Stimulated activated naive CD8-positive, alpha-beta T cell treated with anti-CD3 and anti-CD28 coated beads, Interleukin-15, amount 100 ng/mL, for 72 hours (primary cell): ENCODE results near the gene NKD1.

ENCODE experiments used
- ATAC-seq: fragments of 150-1000 bp; cut with Tn5 transposase; 2 replicates; pipeline ENCODE4 v1.10.0; 2021; ENCODE audit warnings: mild to moderate bottlenecking, moderate library complexity
- DNase-seq, 2 donors: peaks; one replicate each; pipeline ENCODE4 v3.0.0; 2021 to 2022
- H3K27ac Mint-ChIP-seq, 2 donors: one replicate each; pipeline ENCODE4 v1.8.0; 2022; ENCODE audit warnings: mild to moderate bottlenecking in 2 of 2, mixed read lengths in 2 of 2, moderate library complexity in 2 of 2
- H3K27me3 Mint-ChIP-seq: one replicate; pipeline ENCODE4 v1.8.0; 2022; ENCODE audit warnings: mixed read lengths
- H3K4me1 Mint-ChIP-seq: one replicate; pipeline ENCODE4 v1.8.0; 2022; ENCODE audit warnings: mild to moderate bottlenecking, mixed read lengths
- H3K4me3 Mint-ChIP-seq, 2 donors: one replicate each; pipeline ENCODE4 v1.8.0; 2022; ENCODE audit warnings: mild to moderate bottlenecking in 2 of 2, mixed read lengths in 2 of 2, moderate library complexity in 1 of 2
- H3K9me3 Mint-ChIP-seq, 2 donors: one replicate each; pipeline ENCODE4 v1.8.0; 2022; ENCODE audit warnings: mixed read lengths in 2 of 2

NKD1 gene

GRCh38 chr16:50635505-50636392, 87.6 kb downstream of the NKD1 start:
- ATAC-seq, result peak; percentile 62

GRCh38 chr16:50636753-50637374, 88.7 kb downstream of the NKD1 start:
- H3K4me3 Mint-ChIP-seq, result no peak overlapping the region
- H3K9me3 Mint-ChIP-seq, result no peaks in the 10 kb centered on the region
- peaks cover 4% of the 10 kb centered on the region for H3K4me1 Mint-ChIP-seq
- DNase-seq (no peak), ATAC-seq (no peak)
- H3K27ac Mint-ChIP-seq, result no peak overlapping the region
- no peaks in the 10 kb centered on the region for H3K27me3 Mint-ChIP-seq

More at GRCh38 chr16:50635505-50636392, 87.6 kb downstream of the NKD1 start:
- DNase-seq, result peak; percentile 15 to 26
- Mint-ChIP-seq H3K4me1 (peaks cover 4% of the 10 kb centered on the region), H3K27me3 (no peaks in the 10 kb centered on the region), H3K9me3 (no peaks in the 10 kb centered on the region), H3K27ac (peak overlapping the region in 1 of 2 donors; percentile 53), H3K4me3 (no peak overlapping the region)

DNA sequence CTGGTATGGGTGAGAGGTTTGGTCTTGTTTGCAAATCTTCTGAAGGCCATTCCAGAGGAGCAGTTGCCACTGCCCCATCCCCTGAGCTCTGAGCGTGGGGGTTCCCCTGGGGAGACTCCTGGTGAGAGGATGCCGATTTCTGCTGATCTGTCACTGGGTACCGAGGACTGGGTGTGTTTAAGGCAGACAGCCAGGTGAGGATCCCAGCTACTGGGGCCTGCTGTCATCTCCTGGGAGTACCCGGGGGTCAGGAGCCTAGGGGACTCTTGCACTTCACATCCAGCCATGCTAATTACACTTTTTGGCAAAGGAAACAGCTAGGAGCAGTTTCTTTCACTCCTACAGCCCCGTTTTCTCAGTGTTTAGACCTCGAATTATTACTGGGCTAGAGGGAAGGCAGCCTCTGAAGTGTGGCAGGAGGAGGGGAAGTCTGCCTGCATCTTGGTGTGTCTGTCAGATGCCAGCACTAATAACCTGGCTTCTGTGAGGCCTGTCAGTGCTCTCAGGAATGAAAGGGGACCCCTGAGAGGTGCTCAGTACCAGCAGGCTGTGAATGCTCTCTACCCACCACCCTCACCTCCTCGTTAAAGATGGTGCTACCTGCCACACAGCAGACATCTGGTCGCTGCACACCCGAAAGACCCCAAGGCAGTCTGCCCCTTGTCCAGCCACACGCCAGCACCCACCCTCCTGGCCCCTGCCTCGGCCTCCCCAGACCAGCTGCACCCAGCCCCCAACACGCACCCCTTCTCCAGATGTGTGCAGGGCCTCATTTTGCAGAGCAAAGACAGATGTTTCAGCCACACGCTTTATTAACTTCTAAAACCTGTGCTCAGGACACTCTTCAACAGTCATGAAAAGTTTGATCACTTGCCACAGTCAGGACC, 89.8 kb downstream of the NKD1 start:
- Mint-ChIP-seq H3K27me3 (no peaks in the 10 kb centered on the region), H3K4me1 (peaks cover 4% of the 10 kb centered on the region), H3K4me3 (no peak overlapping the region), H3K27ac (peak overlapping the region in 1 of 2 donors; percentile 69), H3K9me3 (no peaks in the 10 kb centered on the region)
- ATAC-seq (no peak), DNase-seq (no peak)

- peak overlapping the region; percentile 80 to 90 for H3K27ac Mint-ChIP-seq
Observed at GRCh38 chr16:50638816-50639670, 90.8 kb downstream of the NKD1 start.

GRCh38 chr16:50640391-50640790, 92.2 kb downstream of the NKD1 start:
- H3K4me1 Mint-ChIP-seq, result peaks cover 10% of the 10 kb centered on the region
- H3K27ac Mint-ChIP-seq, result no peak overlapping the region

More at GRCh38 chr16:50638816-50639670, 90.8 kb downstream of the NKD1 start:
- Mint-ChIP-seq H3K9me3 (no peaks in the 10 kb centered on the region), H3K4me1 (peaks cover 4% of the 10 kb centered on the region), H3K4me3 (no peak overlapping the region), H3K27me3 (no peaks in the 10 kb centered on the region)
- ATAC-seq (no peak), DNase-seq (no peak)

DNA sequence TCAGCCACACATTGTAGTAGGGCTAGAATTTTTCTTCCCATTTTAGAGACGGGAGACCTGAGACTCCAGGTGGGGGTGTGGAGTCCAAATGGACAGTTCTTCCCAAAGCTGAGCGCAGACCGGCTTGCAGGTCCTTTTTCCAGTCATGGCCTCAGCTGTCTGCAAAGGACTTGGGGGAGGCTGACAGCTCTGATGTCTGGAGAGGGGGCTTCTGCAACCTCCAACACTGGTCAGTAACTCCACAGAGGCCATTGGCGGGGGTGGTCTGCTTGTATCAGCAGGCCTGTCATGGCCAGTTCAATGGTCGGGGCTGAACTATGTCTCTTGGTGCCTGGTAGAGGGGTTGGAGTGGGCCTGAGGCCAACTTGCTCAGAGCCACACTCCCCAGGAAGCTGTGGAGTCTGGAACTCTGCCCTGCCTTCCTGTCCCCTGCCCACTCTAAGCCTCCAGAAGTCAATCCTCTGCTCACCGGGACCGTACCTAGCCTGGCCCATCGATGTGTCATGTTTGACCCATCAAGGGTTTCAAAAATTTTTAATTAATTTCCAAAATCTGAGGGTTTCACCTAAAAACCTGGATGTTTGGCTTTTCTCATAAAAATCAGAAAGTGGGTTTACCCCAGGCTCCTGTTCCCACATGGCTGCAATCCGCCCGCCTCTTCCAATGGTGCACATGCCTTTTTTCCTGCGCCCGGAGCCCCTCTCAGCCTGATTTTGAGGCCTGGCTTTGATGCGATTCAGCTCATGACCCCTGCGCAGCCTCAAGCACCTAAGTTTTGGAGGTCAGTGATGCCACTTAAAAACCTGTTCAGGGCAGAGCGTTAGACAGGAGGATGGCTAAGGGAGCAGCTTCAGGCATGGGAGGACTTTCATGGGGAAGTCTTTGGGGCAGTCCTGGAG, 93.0 kb downstream of the NKD1 start:
- Mint-ChIP-seq H3K4me3 (no peak overlapping the region), H3K27ac (no peak overlapping the region), H3K9me3 (no peaks in the 10 kb centered on the region), H3K27me3 (no peaks in the 10 kb centered on the region), H3K4me1 (peaks cover 6% of the 10 kb centered on the region)
- DNase-seq (no peak), ATAC-seq (no peak)

More at GRCh38 chr16:50640391-50640790, 92.2 kb downstream of the NKD1 start:
- H3K27me3 Mint-ChIP-seq, result no peaks in the 10 kb centered on the region
- no peaks in the 10 kb centered on the region for H3K9me3 Mint-ChIP-seq
- ATAC-seq (no peak), DNase-seq (no peak)
- H3K4me3 Mint-ChIP-seq, result no peak overlapping the region

GRCh38 chr16:50641818-50642187, 93.6 kb downstream of the NKD1 start:
- no peaks in the 10 kb centered on the region for H3K27me3 Mint-ChIP-seq
- peaks cover 6% of the 10 kb centered on the region for H3K4me1 Mint-ChIP-seq
- no peak overlapping the region for H3K27ac Mint-ChIP-seq
- H3K4me3 Mint-ChIP-seq, result no peak overlapping the region
- no peak for ATAC-seq
- DNase-seq, result no peak
- H3K9me3 Mint-ChIP-seq, result no peaks in the 10 kb centered on the region

DNA sequence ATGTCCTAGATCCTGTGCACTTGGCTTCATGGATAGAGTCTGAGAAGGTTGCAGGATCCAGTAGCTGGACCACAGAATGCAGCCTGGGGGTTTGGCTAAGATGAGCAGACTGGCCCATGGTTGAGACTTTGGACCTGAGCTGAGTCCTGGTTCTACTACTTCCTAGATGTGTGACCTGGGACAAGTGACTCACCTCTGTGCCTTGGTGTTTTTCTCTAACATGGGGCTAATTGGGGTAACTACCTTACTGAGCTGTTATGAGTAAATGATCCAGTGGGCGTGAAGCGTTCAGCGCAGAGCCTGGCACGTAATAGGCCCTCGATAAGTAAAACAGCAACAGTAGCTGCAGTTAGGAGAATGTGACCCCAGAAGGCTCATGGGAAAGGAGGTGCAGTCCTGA, 94.2 kb downstream of the NKD1 start:
- DNase-seq, result no peak

GRCh38 chr16:50643192-50643591, 95.0 kb downstream of the NKD1 start:
- H3K4me3 Mint-ChIP-seq, result no peak overlapping the region
- DNase-seq (no peak), ATAC-seq (no peak)
- H3K27me3 Mint-ChIP-seq, result no peaks in the 10 kb centered on the region
- peaks cover 6% of the 10 kb centered on the region for H3K4me1 Mint-ChIP-seq
- H3K9me3 Mint-ChIP-seq, result no peaks in the 10 kb centered on the region
- H3K27ac Mint-ChIP-seq, result no peak overlapping the region

More for the DNA sequence above, 94.2 kb downstream of the NKD1 start:
- Mint-ChIP-seq H3K4me1 (peaks cover 6% of the 10 kb centered on the region), H3K27me3 (no peaks in the 10 kb centered on the region), H3K4me3 (no peak overlapping the region), H3K9me3 (no peaks in the 10 kb centered on the region), H3K27ac (peak overlapping the region in 1 of 2 donors; percentile 75)
- no peak for ATAC-seq

DNA sequence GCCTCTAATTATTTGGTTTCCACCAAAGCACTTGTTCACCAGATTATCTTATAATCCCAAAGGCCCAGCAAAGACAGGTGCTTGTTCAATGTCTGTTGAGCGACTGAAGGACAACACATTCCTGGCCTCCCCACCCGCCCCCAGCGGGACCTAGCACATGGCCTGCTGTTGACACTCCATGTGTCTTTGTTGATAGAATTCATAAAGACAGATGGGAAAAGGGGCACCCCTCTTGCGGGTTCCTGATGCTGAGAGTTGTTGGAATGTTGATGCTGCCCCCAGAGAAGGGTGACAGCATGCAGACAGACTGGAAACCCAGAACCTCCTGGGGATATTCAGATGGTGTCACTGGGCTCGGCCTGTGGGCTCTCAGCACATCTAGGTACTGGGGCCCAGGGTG, 96.0 kb downstream of the NKD1 start:
- ATAC-seq (no peak), DNase-seq (no peak)
- Mint-ChIP-seq H3K27me3 (no peaks in the 10 kb centered on the region), H3K9me3 (no peaks in the 10 kb centered on the region), H3K4me3 (no peak overlapping the region), H3K27ac (no peak overlapping the region), H3K4me1 (peaks cover 6% of the 10 kb centered on the region)

DNA sequence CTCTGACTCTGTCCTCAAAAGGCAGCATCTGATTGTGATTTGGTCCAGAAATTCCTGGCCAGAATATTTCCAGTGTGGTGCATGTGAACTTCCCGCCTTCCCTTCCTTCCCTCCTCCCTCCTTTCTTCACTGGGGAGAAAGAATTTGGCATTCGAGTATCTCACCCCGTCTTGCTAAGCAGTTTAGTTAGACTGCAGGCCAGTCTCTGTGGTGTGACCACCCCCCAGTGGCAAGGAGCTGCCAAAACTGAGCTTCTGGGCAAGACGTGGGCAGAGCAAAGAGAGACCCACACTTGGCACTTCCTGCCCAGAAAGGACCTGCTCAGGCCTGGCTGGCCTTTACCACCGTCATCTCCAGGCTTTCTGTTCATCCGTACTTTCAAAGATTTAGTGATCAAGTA, 96.5 kb downstream of the NKD1 start:
- no peak overlapping the region for H3K4me3 Mint-ChIP-seq
- peak; percentile 86 for ATAC-seq
- no peaks in the 10 kb centered on the region for H3K9me3 Mint-ChIP-seq
- H3K27ac Mint-ChIP-seq, result no peak overlapping the region
- H3K4me1 Mint-ChIP-seq, result peaks cover 6% of the 10 kb centered on the region
- no peaks in the 10 kb centered on the region for H3K27me3 Mint-ChIP-seq
- DNase-seq, result peak; percentile 36 to 48

- ATAC-seq (no peak), DNase-seq (no peak)
- Mint-ChIP-seq H3K4me1 (peaks cover 6% of the 10 kb centered on the region), H3K9me3 (no peaks in the 10 kb centered on the region), H3K4me3 (no peak overlapping the region), H3K27me3 (no peaks in the 10 kb centered on the region), H3K27ac (peak overlapping the region in 1 of 2 donors; percentile 9)
Observed at GRCh38 chr16:50645563-50646220, 97.5 kb downstream of the NKD1 start.

GRCh38 chr16:50646345-50646744, 98.1 kb downstream of the NKD1 start:
- Mint-ChIP-seq H3K4me1 (peaks cover 6% of the 10 kb centered on the region), H3K27ac (no peak overlapping the region), H3K4me3 (no peak overlapping the region), H3K27me3 (no peaks in the 10 kb centered on the region), H3K9me3 (no peaks in the 10 kb centered on the region)
- DNase-seq (no peak), ATAC-seq (no peak)
